ENCODE measurements around the gene HMOX2.
A peak's percentile ranks its signal among the peaks of the same experiment; 100 is the strongest.

HMOX2 gene

GRCh38 chr16:4522051-4522581 is 45.9 kb downstream of the HMOX2 start:
- DNase-seq (ENCODE audit: low read depth in 1 of 2, low spot score in 1 of 2), result no peak

DNA sequence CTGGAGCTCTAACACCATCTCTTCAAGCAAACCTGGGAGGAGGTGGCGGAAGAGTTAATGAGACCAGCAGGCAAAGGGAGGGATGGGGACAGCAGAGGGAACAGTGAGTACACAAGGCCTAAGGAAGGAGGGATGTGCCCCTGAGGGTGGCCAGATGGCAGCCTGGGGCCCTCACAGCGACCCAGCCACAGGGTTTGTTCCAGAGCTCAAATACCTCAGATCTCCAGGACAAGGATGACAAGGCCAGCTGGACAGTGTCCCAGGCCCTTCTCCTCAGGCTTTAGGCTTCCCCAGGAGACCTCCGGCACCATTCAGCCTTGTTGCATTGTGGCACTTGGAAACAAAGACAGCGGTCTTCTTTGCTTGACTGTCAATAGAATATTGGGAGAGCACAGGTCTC is 47.5 kb downstream of the HMOX2 start:
- DNase-seq (ENCODE audit: low read depth in 1 of 2, low spot score in 1 of 2), result no peak

- no peak for DNase-seq (ENCODE audit: low read depth in 1 of 2, low spot score in 1 of 2)
Observed at GRCh38 chr16:4524571-4524970, 48.4 kb downstream of the HMOX2 start.

GRCh38 chr16:4525069-4525468 is 48.9 kb downstream of the HMOX2 start:
- DNase-seq (ENCODE audit: low read depth in 1 of 2, low spot score in 1 of 2), result no peak

GRCh38 chr16:4525634-4526277 is 49.6 kb downstream of the HMOX2 start:
- no peak for DNase-seq (ENCODE audit: low read depth in 1 of 2, low spot score in 1 of 2)

- DNase-seq (ENCODE audit: low read depth in 1 of 2, low spot score in 1 of 2), result no peak
Observed at GRCh38 chr16:4529085-4530060, 53.2 kb downstream of the HMOX2 start.

DNA sequence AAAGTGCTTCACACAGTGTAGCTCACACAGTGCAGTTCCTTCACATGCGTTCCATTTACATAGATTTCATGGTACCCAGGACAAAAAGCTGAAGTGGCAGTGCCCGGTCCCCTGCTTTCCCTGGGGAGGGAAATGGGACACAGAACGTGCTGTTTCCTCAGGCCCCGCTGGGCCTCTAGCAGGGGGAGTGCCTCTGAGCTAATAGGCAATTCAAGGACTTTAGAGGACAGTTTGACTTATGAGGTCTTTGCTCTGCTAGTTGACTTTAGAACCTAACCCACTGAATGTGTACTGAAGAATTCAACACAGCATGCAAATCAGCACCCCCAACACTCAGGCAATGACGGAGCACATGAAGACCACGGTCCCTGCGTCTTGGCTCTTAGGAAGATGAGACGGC is 55.6 kb downstream of the HMOX2 start:
- DNase-seq (ENCODE audit: low read depth in 1 of 2, low spot score in 1 of 2), result no peak

DNA sequence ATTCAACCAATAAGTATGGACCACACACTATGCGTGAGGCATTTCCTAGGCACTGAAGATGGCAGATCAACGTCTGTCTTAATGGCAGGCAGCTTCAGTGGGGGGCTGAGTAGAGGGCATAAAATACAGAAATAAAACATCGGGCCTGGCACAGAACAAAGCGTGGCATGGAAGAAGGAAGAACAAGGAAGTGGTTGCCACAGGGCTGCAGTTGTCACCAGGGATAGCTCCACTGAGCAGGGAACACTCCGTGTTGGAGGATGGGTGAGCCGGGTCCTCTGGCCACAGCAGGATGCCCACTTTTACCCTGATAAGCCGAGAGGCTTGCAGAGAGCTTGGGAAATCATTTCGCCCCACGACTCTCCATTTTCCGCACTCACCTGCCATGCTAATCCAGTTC is 56.0 kb downstream of the HMOX2 start:
- DNase-seq (ENCODE audit: low read depth in 1 of 2, low spot score in 1 of 2), result no peak

DNA sequence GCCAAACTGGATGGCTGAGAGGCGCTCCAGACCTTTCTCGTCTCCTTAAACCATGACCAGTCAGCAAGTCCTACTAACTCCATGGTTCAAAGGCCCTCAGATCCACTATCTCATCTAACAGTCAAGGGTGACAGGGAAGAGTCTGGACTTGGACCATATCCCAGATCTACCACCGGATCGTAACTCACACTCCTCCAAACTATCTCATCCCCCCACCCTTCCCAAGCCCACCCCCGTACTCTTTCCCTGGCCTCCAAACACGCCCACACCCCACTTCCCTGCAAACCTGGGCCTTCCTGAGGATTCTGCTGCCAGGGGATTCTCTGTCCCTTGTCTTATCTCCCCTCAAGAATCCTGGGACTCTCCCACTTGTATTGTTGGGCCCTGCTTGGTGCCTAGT is 57.3 kb downstream of the HMOX2 start:
- no peak for DNase-seq (ENCODE audit: low read depth in 1 of 2, low spot score in 1 of 2)

DNA sequence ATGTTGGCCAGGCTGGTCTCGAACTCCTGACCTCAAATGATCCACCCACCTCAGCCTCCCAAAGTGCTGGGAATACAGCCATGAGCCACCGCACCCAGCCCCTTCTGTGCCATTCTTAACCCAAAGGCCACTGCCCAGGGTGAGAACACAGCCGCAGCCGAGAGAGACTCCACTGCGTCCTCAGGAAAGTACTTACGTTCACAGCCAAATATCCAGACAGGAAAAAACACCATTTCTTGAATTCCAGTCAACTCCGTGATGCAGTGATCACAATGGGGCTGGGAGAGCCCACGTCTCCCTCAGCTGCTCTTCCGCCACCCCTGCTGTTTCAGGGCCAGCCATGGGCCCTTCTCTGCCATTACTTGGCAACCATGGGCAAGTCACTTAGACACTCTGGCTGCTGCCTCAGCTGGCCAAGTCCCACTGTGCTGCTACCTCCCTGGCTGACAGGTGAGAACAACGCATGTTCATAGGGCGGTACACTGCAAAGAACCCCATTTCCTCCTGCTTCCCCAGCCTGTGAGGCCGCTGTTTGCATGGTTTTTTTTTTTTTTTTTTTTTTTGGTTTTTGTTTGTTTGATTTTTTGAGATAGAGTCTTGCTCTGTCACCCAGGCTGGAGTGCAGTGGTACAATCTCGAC is 58.1 kb downstream of the HMOX2 start:
- DNase-seq (ENCODE audit: low read depth in 1 of 2, low spot score in 1 of 2), result no peak

DNA sequence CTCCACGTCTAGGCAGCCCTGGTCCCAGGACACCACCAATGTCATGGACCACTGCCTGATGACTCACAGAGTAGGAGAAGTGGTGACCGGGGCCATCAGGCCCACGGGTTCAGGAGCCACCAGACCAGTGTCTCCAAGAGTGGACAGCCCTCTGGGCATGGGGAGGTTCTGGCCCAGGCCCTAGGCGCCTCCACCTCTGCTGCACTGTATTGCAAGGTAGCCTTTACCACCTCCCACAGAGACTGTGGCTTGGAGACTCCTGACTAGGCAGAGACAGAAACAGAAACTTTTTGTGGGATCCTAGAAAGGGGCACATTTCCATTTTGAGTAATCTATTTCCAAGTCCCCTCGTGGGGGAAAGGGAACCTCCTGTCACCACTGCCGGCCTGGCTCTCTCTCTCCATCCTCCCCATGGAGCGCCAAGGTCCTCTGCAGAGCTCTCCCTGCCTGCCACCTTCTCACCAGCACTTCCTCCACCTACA is 59.5 kb downstream of the HMOX2 start:
- DNase-seq (ENCODE audit: low read depth in 1 of 2, low spot score in 1 of 2), result no peak

- no peak for DNase-seq (ENCODE audit: low read depth in 1 of 2, low spot score in 1 of 2)
Observed at GRCh38 chr16:4536391-4537106, 60.4 kb downstream of the HMOX2 start.

- no peak for DNase-seq (ENCODE audit: low read depth in 1 of 2, low spot score in 1 of 2)
Observed at GRCh38 chr16:4537376-4538343, 61.5 kb downstream of the HMOX2 start.

GRCh38 chr16:4538350-4539235 is 62.4 kb downstream of the HMOX2 start, which contains the start of gene CDIP1:
CDIP1 (minus strand) TSS chr16:4538773; CDS start chr16:4514130, 24,643 bp downstream.
- peak; percentile 91 to 92 for DNase-seq (ENCODE audit: low read depth in 1 of 2, low spot score in 1 of 2)

- no peak for DNase-seq (ENCODE audit: low read depth in 1 of 2, low spot score in 1 of 2)
Observed at GRCh38 chr16:4539716-4540284, 63.6 kb downstream of the HMOX2 start.

DNA sequence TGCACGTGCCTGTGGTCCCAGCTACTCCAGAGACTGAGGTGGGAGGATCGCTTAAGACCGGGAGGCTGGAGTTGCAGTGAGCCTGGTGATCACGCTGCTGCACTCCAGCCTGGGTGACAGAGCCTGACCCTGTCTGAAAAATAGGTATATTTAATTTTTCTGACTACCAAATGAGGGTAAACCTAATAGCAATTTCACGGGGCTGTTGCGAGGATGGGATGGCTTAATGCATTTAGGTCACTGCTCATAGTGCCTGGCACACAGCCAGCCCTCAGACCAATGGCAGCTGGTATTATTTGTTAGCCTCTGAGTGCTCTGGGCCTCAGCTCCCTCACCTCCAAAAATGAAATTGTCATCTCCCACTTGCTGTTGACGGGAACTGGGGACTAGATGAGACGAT is 68.3 kb downstream of the HMOX2 start:
- no peak for DNase-seq (ENCODE audit: low read depth in 1 of 2, low spot score in 1 of 2)

- no peak for DNase-seq (ENCODE audit: low read depth in 1 of 2, low spot score in 1 of 2)
Observed at GRCh38 chr16:4548124-4548523, 71.9 kb downstream of the HMOX2 start.

GRCh38 chr16:4550591-4550990 is 74.4 kb downstream of the HMOX2 start:
- no peak for DNase-seq (ENCODE audit: low read depth in 1 of 2, low spot score in 1 of 2)

All from activated T-helper 1 cell treated with anti-CD3 and anti-CD28 coated beads, Interleukin-2, amount 50 U/mL, for 16 hours (primary cell).